Fibroblast of mammary gland (primary cell): ENCODE data around the gene MSL3B.

Experiments used
- DNase-seq: peaks from one replicate; pipeline ENCODE4 v3.0.0-alpha.2; 2010; ENCODE audit warnings: low read depth
- H3K4me3 ChIP-seq: 2 replicates; pipeline ENCODE4 v1.5.1; 2011; ENCODE audit warnings: low read depth, mild to moderate bottlenecking, low read length, moderate library complexity; ENCODE audit not compliant: control insufficient read depth
- CTCF ChIP-seq: conservative IDR thresholded peaks from 2 replicates; pipeline ENCODE4 v1.5.1; 2011; ENCODE audit warnings: low read depth, low read length, inconsistent platforms; ENCODE audit not compliant: control insufficient read depth, insufficient read depth

The MSL3B gene

GRCh38 chr2:233830111-233830802 lies 37.9 kb downstream of the MSL3B start:
- no peak overlapping the region for H3K4me3 ChIP-seq
- no peak for DNase-seq
- no peak for TF ChIP-seq CTCF

- no peak for DNase-seq
- no peak overlapping the region for H3K4me3 ChIP-seq
- no peak for TF ChIP-seq CTCF
Measured at GRCh38 chr2:233829193-233830110, 38.7 kb downstream of the MSL3B start.

DNA sequence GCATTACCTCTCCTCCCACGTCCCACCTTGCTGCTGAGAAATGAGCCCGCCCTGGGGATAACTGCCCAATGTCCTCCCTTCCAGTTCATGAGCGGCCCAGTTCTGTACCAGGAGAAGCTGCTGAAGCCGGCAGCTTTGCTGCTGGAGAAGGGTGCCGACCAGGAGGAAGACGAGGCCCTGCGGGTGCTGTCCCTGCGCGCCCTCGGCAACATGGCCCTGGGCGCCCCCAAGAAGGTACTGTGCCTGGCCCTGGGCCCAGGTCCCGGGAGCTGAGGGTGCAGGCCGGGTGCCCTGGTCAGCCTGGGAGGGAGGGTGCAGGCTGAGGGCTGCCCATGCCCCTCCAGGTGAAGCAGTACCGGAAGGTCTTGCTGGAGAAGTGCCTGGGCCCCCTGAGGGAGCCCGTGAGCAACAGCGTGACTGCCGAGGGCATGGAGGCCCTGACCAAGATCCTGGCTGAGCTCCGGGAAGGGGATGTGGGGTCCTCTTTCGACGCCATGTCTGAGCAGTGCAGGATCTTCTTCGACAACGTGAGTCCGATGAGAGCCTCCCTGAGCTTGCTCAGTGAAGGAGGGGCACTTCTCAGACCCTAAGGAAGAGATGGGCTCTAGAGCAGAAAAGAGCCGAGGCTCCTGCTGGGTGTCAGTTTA lies 39.5 kb downstream of the MSL3B start:
- no peak for DNase-seq
- no peak overlapping the region for H3K4me3 ChIP-seq
- no peak for TF ChIP-seq CTCF

- no peak for DNase-seq
- no peak overlapping the region for H3K4me3 ChIP-seq
- TF ChIP-seq CTCF: no peak
Measured at GRCh38 chr2:233824373-233824772, 43.8 kb downstream of the MSL3B start.

- no peak for DNase-seq
- no peak overlapping the region for H3K4me3 ChIP-seq
- TF ChIP-seq CTCF: no peak
Measured at GRCh38 chr2:233823731-233824121, 44.5 kb downstream of the MSL3B start.

DNA sequence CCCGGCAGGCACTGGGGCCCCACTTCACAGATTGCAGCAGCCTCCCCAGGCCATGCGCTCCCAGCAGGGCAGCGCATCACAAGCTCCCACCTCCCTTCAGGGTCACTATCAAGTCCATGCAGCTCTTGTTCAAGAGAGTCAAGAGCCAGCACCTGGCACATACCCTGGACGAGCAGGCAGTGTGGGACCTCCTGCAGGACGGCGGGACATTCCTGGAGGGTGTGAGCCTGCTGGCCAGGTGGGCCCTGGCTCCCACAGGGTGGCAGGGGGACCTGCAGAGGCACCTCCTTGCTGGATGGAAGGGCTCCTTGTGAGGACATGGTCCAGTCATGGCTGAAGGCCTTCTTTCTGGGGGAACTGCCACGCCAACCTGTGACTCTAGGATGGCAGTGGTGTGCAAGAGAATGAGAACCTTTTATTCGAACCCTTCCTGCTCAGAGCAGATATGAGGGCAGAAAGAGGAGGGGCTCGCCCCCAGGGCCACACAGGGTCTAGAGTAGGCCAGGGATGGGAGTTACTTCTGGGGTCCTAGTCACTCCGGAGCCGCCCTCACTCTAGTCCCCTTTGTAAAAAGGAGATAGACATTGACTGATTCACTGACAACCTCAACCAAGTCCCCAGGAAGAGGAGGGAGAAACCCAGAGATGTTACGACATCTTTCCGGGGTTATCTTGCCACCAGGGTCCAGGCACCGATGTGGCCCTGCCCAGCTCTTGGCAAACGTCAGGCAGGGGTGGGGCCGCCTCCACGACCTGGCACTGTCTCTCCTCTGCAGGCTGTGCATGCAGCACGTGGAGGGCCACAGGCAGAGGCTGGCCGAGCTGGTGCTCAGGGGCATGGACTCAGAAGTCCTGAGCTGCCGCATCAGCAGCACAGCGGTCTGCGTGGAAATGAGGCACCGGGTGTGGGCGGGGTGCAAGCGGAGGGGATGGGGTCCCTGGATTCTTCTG lies 45.1 kb downstream of the MSL3B start:
- no peak for DNase-seq
- no peak for TF ChIP-seq CTCF
- H3K4me3 ChIP-seq: no peak overlapping the region
